Measurements from ENCODE around the gene PRKAB2.
"Not testable (repeated sequence)": the region's sequence is repeated elsewhere in the genome, so short reads cannot be mapped to it uniquely, and the experiment has no call there.

Gene PRKAB2

GRCh38 chr1:147202576-147202975 is 30.3 kb upstream of the PRKAB2 start:
- H3K27ac Mint-ChIP-seq: no peak overlapping the region
- peaks cover 3% of the 10 kb centered on the region for H3K4me1 Mint-ChIP-seq
- DNase-seq (no peak), ATAC-seq (no peak)
- no peaks in the 10 kb centered on the region for H3K9me3 Mint-ChIP-seq
- H3K4me3 Mint-ChIP-seq: no peak overlapping the region
- H3K27me3 Mint-ChIP-seq: no peaks in the 10 kb centered on the region
- H3K36me3 Mint-ChIP-seq (ENCODE audit: low read depth): peaks cover 4% of the 10 kb centered on the region

DNA sequence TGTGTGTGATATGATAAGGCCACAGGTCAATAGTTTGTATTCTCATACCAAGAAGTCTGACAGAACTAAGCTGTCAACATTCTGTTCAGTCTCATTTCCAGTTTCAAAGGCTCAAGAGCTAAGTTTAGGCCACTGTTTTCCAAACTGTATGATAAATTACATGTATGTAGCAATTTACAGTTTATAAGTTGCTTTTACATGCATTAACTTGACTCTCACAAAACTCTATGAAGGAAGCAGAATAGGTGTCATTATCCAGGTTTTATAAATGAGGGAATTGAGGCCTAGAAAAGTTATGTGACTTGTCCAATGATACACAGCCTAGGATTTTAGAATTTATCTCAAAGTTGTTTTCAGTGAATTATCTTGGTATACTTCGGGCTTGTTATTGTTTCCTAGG is 29.5 kb upstream of the PRKAB2 start:
- Mint-ChIP-seq H3K27ac (no peak overlapping the region), H3K9me3 (no peaks in the 10 kb centered on the region), H3K4me1 (peaks cover 3% of the 10 kb centered on the region), H3K4me3 (no peak overlapping the region), H3K27me3 (no peaks in the 10 kb centered on the region), H3K36me3 (ENCODE audit: low read depth) (peaks cover 4% of the 10 kb centered on the region)
- no peak for ATAC-seq
- DNase-seq: no peak

DNA sequence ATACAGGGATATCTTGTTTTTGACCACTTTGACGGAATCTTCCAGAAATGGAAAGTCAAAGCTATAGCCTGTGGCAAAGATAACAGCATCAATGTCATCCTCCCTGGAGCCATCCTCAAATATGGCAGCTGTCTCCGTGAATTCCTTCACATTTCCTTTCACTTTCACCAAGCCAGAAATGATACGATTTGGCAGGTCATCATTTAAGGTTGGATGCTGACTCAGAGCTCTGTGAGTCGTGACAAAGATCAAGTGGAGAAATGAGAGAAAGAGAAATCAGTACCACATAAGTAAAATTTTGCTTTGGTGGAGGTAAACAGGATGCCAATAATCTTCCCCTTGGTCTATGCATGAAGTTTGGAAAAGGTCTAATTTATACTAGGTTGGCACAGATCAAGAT is 29.0 kb upstream of the PRKAB2 start:
- no peak for ATAC-seq
- no peak overlapping the region for H3K4me3 Mint-ChIP-seq
- no peak overlapping the region for H3K27ac Mint-ChIP-seq
- peaks cover 3% of the 10 kb centered on the region for H3K4me1 Mint-ChIP-seq
- DNase-seq: no peak
- no peaks in the 10 kb centered on the region for H3K9me3 Mint-ChIP-seq
- peaks cover 4% of the 10 kb centered on the region for H3K36me3 Mint-ChIP-seq (ENCODE audit: low read depth)
- no peaks in the 10 kb centered on the region for H3K27me3 Mint-ChIP-seq

DNA sequence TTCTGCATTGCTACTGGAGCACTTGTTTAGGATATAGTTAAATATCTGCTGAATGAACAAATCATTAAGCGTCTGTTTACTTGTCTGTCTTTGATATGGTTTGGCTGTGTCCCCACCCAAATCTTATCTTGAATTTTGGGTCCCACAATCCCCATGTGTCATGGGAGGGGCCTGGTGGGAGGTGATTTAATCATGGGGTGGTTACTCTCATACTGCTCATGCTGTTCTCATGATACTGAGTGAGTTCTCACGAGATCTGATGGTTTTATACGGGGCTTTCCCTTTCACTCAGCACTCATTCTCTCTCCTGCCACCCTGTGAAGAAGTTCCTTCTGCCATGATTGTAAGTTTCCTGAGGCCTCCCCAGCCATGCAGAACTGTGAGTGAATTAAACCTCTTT is 25.1 kb upstream of the PRKAB2 start:
- not testable (repeated sequence) for H3K4me3 Mint-ChIP-seq; H3K27me3 Mint-ChIP-seq; H3K36me3 Mint-ChIP-seq (ENCODE audit: low read depth); H3K4me1 Mint-ChIP-seq; H3K9me3 Mint-ChIP-seq; H3K27ac Mint-ChIP-seq; DNase-seq
- peak; percentile 28 for ATAC-seq

- no peak for DNase-seq
- no peak overlapping the region for H3K27ac Mint-ChIP-seq
- no peaks in the 10 kb centered on the region for H3K9me3 Mint-ChIP-seq
- no peaks in the 10 kb centered on the region for H3K4me1 Mint-ChIP-seq
- no peak for ATAC-seq
- peaks cover 3% of the 10 kb centered on the region for H3K36me3 Mint-ChIP-seq (ENCODE audit: low read depth)
- H3K4me3 Mint-ChIP-seq: no peak overlapping the region
- no peaks in the 10 kb centered on the region for H3K27me3 Mint-ChIP-seq
Observed at GRCh38 chr1:147189514-147189913, 17.2 kb upstream of the PRKAB2 start.

DNA sequence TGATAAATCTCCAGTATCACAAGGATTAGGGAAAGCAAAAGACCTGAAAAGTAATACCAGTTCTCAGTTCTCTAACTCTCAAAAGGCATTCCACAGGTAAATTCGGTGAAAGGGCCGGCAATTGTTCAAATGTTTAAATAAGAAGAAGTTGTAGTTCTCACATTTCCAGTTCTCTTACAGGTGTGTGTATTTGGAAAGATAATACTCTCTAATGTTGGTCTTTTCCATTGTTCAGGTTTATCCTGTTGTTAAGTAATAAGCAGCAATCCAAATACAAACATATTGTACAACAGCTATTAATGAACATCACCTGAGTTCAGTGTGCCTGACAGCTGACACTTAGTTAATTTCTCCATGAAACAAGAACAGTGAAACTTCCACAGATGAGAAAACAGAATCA is 13.2 kb upstream of the PRKAB2 start:
- Mint-ChIP-seq H3K9me3 (no peaks in the 10 kb centered on the region), H3K27ac (no peak overlapping the region), H3K27me3 (no peaks in the 10 kb centered on the region), H3K4me3 (no peak overlapping the region), H3K36me3 (ENCODE audit: low read depth) (no peaks in the 10 kb centered on the region), H3K4me1 (no peaks in the 10 kb centered on the region)
- ATAC-seq (no peak), DNase-seq (no peak)

DNA sequence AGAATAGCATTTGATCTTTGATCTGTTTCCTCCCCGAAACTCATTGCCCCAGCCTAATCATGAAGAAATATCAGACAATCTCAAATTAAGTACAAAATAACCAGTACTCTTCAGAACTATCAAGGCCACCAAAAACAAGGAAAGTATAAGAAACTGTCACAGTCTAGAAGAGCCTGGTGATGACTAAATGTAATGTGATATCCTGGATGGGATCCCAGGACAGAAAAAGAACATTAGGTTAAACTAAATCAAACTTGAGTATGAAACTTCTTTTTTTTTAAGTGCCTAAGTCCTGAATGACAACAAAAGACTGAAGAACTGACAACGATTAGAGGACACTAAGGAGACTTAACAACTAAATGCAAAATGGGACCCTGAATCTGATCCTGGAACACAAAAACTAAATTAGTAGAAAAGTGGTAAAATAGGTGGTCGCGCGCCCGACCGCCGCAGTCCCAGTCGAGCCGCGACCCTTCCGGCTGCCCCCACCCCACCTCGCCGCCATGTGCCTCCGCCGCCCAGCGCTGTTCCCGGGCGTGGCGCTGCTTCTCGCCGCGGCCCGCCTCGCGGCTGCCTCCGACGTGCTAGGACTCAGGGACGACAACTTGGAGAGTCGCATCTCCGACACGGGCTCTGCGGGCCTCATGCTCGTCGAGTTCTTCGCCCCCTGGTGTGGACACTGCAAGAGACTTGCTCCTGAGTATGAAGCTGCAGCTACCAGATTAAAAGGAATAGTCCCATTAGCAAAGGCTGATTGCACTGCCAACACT is 5.5 kb upstream of the PRKAB2 start:
- Mint-ChIP-seq H3K36me3 (ENCODE audit: low read depth) (peaks cover 21% of the 10 kb centered on the region), H3K4me1 (peaks cover 14% of the 10 kb centered on the region), H3K27ac (no peak overlapping the region), H3K9me3 (peaks cover 20% of the 10 kb centered on the region), H3K27me3 (peaks cover 4% of the 10 kb centered on the region), H3K4me3 (no peak overlapping the region)
- DNase-seq: peak; percentile 7
- ATAC-seq: no peak

- H3K36me3 Mint-ChIP-seq (ENCODE audit: low read depth): peaks cover 22% of the 10 kb centered on the region
- H3K27ac Mint-ChIP-seq: peak overlapping the region; percentile 86
- H3K4me3 Mint-ChIP-seq: peak overlapping the region; percentile 96
- peaks cover 43% of the 10 kb centered on the region for H3K4me1 Mint-ChIP-seq
- H3K27me3 Mint-ChIP-seq: no peaks in the 10 kb centered on the region
- DNase-seq: no peak
- ATAC-seq: no peak
- H3K9me3 Mint-ChIP-seq: peaks cover 5% of the 10 kb centered on the region
Observed at GRCh38 chr1:147171399-147172167, 687 bp downstream of the PRKAB2 start.

GRCh38 chr1:147169840-147170674 is 2.2 kb downstream of the PRKAB2 start:
- no peak overlapping the region for H3K27ac Mint-ChIP-seq
- peak overlapping the region; percentile 96 for H3K4me3 Mint-ChIP-seq
- DNase-seq: no peak
- ATAC-seq: no peak
- H3K27me3 Mint-ChIP-seq: no peaks in the 10 kb centered on the region
- H3K4me1 Mint-ChIP-seq: peaks cover 43% of the 10 kb centered on the region
- H3K36me3 Mint-ChIP-seq (ENCODE audit: low read depth): peaks cover 25% of the 10 kb centered on the region
- H3K9me3 Mint-ChIP-seq: no peaks in the 10 kb centered on the region

DNA sequence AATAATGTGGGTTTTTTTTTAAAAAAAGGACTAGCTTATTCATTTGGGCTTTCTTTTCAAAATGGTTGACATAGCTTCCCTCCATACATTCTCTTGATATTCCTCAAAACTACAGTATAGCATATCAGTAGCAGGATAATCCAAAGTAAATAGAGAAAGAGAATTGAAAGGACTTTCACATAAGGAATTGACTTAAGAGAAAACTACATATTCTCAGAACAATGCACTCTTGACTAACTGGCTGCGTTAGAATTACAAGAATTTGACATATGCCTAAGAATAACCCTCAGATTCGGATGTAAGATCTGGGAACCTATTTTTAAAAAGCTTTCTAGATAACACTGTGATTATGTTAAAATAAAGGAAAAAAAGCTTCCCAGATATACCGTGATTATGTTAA is 3.1 kb downstream of the PRKAB2 start:
- Mint-ChIP-seq H3K4me1 (peaks cover 43% of the 10 kb centered on the region), H3K4me3 (no peak overlapping the region), H3K27me3 (no peaks in the 10 kb centered on the region), H3K9me3 (no peaks in the 10 kb centered on the region), H3K27ac (no peak overlapping the region), H3K36me3 (ENCODE audit: low read depth) (peaks cover 18% of the 10 kb centered on the region)
- ATAC-seq (no peak), DNase-seq (no peak)

DNA sequence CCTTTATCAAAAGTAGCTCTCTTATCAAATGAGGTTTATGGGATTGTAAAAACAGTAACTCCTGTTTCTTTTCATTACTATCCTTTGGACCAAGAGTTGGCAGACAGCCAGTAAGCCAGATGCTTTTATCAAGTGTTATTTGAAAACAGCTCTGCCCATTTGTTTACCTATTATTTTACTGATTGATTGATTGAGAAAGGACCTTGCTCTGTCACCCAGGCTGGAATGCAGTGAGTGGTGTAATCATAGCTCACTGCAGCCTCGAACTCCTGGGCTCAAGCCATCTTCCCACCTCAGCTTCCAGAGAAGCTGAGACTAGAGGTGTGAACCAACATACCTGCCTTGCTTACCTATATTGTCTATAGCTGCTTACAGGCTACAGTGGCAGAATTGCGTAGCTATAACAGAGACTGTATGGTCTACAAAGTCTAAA is 3.6 kb downstream of the PRKAB2 start:
- Mint-ChIP-seq H3K9me3 (no peaks in the 10 kb centered on the region), H3K4me1 (peaks cover 43% of the 10 kb centered on the region), H3K36me3 (ENCODE audit: low read depth) (peaks cover 18% of the 10 kb centered on the region), H3K27me3 (no peaks in the 10 kb centered on the region), H3K27ac (no peak overlapping the region), H3K4me3 (no peak overlapping the region)
- no peak for ATAC-seq
- DNase-seq: no peak

DNA sequence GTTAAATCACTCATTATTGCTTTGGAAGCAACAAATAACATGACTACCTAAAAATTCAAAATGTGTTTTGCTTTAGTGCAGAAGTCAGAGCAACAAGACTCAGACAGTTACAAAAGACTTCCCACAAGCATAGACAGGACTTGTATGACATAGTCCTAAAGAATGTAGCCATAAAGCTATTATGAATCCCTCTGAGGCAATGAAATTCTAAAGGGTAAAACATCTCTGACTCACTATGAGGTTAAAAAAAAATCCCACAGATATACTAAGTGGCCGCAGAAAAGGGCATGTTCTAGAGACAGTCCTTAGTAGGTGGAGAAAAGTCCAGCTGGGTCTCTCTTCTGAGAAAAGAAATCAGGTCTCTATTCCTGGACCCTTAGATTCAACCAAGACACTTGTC is 4.9 kb downstream of the PRKAB2 start:
- H3K27me3 Mint-ChIP-seq: no peaks in the 10 kb centered on the region
- H3K4me3 Mint-ChIP-seq: no peak overlapping the region
- H3K4me1 Mint-ChIP-seq: peaks cover 35% of the 10 kb centered on the region
- H3K36me3 Mint-ChIP-seq (ENCODE audit: low read depth): peaks cover 15% of the 10 kb centered on the region
- ATAC-seq (peak; percentile 33), DNase-seq (no peak)
- no peaks in the 10 kb centered on the region for H3K9me3 Mint-ChIP-seq
- H3K27ac Mint-ChIP-seq: no peak overlapping the region

GRCh38 chr1:147163019-147163418 is 9.3 kb downstream of the PRKAB2 start:
- Mint-ChIP-seq H3K36me3 (ENCODE audit: low read depth) (peaks cover 25% of the 10 kb centered on the region), H3K4me1 (peaks cover 8% of the 10 kb centered on the region), H3K27ac (no peak overlapping the region), H3K9me3 (no peaks in the 10 kb centered on the region), H3K27me3 (no peaks in the 10 kb centered on the region), H3K4me3 (no peak overlapping the region)
- DNase-seq: no peak
- no peak for ATAC-seq

GRCh38 chr1:147162093-147162492 is 10.2 kb downstream of the PRKAB2 start:
- no peak overlapping the region for H3K4me3 Mint-ChIP-seq
- DNase-seq (no peak), ATAC-seq (no peak)
- H3K27me3 Mint-ChIP-seq: no peaks in the 10 kb centered on the region
- peaks cover 31% of the 10 kb centered on the region for H3K36me3 Mint-ChIP-seq (ENCODE audit: low read depth)
- H3K27ac Mint-ChIP-seq: no peak overlapping the region
- H3K9me3 Mint-ChIP-seq: no peaks in the 10 kb centered on the region
- H3K4me1 Mint-ChIP-seq: peaks cover 1% of the 10 kb centered on the region

All from activated naive CD8-positive, alpha-beta T cell treated with anti-CD3 and anti-CD28 coated beads, Interleukin-2, amount 50 U/mL, for 24 hours (primary cell).